SK-N-SH (cell line): ENCODE results near the gene CEP295NL. TPM values are rescaled to one million over a fixed set of nuclear protein-coding genes. Genes with fewer than 3 reads are reported as not detected.

Experiments used
- CTCF ChIA-PET: fragments of 300-600, 350-600 bp; formaldehyde crosslinking; extraction: SDS; loops from one replicate; lab custom pipeline; 2021; lab: Yijun Ruan, JAX
- POLR2A ChIA-PET: fragments of 350-600 bp; sonication (Branson Sonifier 250); formaldehyde crosslinking; extraction: SDS; loops from one replicate; lab custom pipeline; 2020; ENCODE audit warnings: antibody characterized with exemption, inconsistent platforms; lab: Yijun Ruan, JAX
- DNase-seq: peaks from one replicate; pipeline ENCODE4 v3.0.0; 2012
- H2AFZ ChIP-seq: fragments of 200-600 bp; sonication (generic); 2 replicates; pipeline ENCODE4 v1.8.1; 2016; ENCODE audit warnings: antibody characterized with exemption, mild to moderate bottlenecking, low read depth
- H3F3A ChIP-seq: fragments of 200-600 bp; sonication (generic); replicated peaks from 2 replicates; pipeline ENCODE3; 2016; ENCODE audit warnings: antibody characterized with exemption, mild to moderate bottlenecking; ENCODE audit not compliant: insufficient read depth
- H3K27ac ChIP-seq, 2 experiments: fragments of 200-500 bp in 1 of 2; fragments of 200-600 bp in 1 of 2; sonication (Bioruptor generic) in 1 of 2; sonication (generic), shearing (Covaris generic) in 1 of 2; 2 replicates each; pipeline versions ENCODE4 v1.5.1 to v1.6.1; 2014 to 2016; ENCODE audit warnings: low read depth in 2 of 2, inconsistent platforms in 1 of 2, low read length in 1 of 2, mild to moderate bottlenecking in 1 of 2, mixed read lengths in 1 of 2
- H3K27me3 ChIP-seq: fragments of 200-600 bp; sonication (generic), shearing (Covaris generic); 2 replicates; pipeline ENCODE4 v1.6.1; 2016; ENCODE audit warnings: mixed run types; ENCODE audit not compliant: insufficient read depth
- H3K36me3 ChIP-seq, 2 experiments: fragments of 200-500 bp in 1 of 2; fragments of 200-600 bp in 1 of 2; sonication (Bioruptor generic) in 1 of 2; sonication (generic) in 1 of 2; replicated peaks in 1 of 2; 2 replicates each; pipeline versions ENCODE3 to v1.5.1; 2014 to 2016; ENCODE audit warnings: low read length in 1 of 2, mild to moderate bottlenecking in 1 of 2; ENCODE audit not compliant: insufficient read depth in 2 of 2, control insufficient read depth in 1 of 2
- H3K4me1 ChIP-seq, 2 experiments: fragments of 200-500 bp in 1 of 2; fragments of 200-600 bp in 1 of 2; sonication (Bioruptor generic) in 1 of 2; sonication (generic), shearing (Covaris generic) in 1 of 2; 2 replicates each; pipeline versions ENCODE4 v1.5.1 to v1.6.1; 2014 to 2016; ENCODE audit warnings: low read depth in 1 of 2, low read length in 1 of 2, mixed run types in 1 of 2; ENCODE audit not compliant: insufficient read depth in 2 of 2, control insufficient read depth in 1 of 2
- H3K4me2 ChIP-seq: fragments of 200-600 bp; sonication (generic), shearing (Covaris generic); 2 replicates; pipeline ENCODE4 v1.6.1; 2017; ENCODE audit warnings: mixed run types
- H3K4me3 ChIP-seq, 2 experiments: fragments of 200-500 bp in 1 of 2; fragments of 200-600 bp in 1 of 2; sonication (Bioruptor generic) in 1 of 2; sonication (generic), shearing (Covaris generic) in 1 of 2; 2 replicates each; pipeline versions ENCODE4 v1.5.1 to v1.8.1; 2014 to 2016; ENCODE audit warnings: low read depth in 2 of 2, inconsistent platforms in 1 of 2, low read length in 1 of 2, mild to moderate bottlenecking in 1 of 2, mixed read lengths in 1 of 2, moderate library complexity in 1 of 2
- H3K79me2 ChIP-seq: fragments of 200-600 bp; sonication (generic); 2 replicates; pipeline ENCODE4 v1.8.1; 2017; ENCODE audit warnings: mild to moderate bottlenecking; ENCODE audit not compliant: insufficient read depth
- H3K9ac ChIP-seq: fragments of 200-600 bp; sonication (generic); 2 replicates; pipeline ENCODE4 v1.6.1; 2017; ENCODE audit warnings: mixed run types
- H3K9me2 ChIP-seq: fragments of 200-600 bp; sonication (generic); 2 replicates; pipeline ENCODE4 v1.6.1; 2017; ENCODE audit warnings: mixed run types
- H3K9me3 ChIP-seq: fragments of 200-600 bp; sonication (generic); 2 replicates; pipeline ENCODE4 v1.6.1; 2017; ENCODE audit warnings: mixed run types, mild to moderate bottlenecking, moderate library complexity
- H4K20me1 ChIP-seq: fragments of 200-600 bp; sonication (generic); 2 replicates; pipeline ENCODE4 v1.6.1; 2017; ENCODE audit warnings: mild to moderate bottlenecking, mixed run types; ENCODE audit not compliant: insufficient read depth
- CHD2 ChIP-seq: fragments of 150-350 bp; IDR thresholded peaks from 2 replicates; pipeline ENCODE4 v1.6.1; 2018; ENCODE audit warnings: low read length; ENCODE audit not compliant: partially characterized antibody
- EP300 ChIP-seq, 2 experiments: IDR thresholded peaks; 2 replicates each; pipeline versions ENCODE4 v1.4.0 to v1.6.1; 2012; ENCODE audit warnings: borderline replicate concordance in 1 of 2, low read depth in 1 of 2, low read length in 1 of 2
- RXRA ChIP-seq: IDR thresholded peaks from 2 replicates; pipeline ENCODE4 v1.4.0; 2012; ENCODE audit warnings: low read depth, mild to moderate bottlenecking, borderline replicate concordance
- TEAD4 ChIP-seq: IDR thresholded peaks from 2 replicates; pipeline ENCODE4 v1.4.0; 2012; ENCODE audit warnings: mild to moderate bottlenecking, borderline replicate concordance; ENCODE audit not compliant: insufficient read depth
- USF2 ChIP-seq: fragments of 150-350 bp; IDR thresholded peaks from 2 replicates; pipeline ENCODE4 v1.6.1; 2017; ENCODE audit warnings: antibody characterized with exemption, low read length, low read depth, borderline replicate concordance
- WGBS: methylation state at CpG from one replicate; pipeline ENCODE4 v1.1.6; 2017; ENCODE audit warnings: low lambda C conversion rate; 5-methylcytosine and 5-hydroxymethylcytosine counted together
- polyA plus RNA-seq, 3 experiments: library from polyadenylated mRNA; depleted of rRNA; stranded (reverse); fragments of >200 nt; gene quantifications; 2 replicates each; pipeline ENCODE4 v1.2.3, GENCODE V29; 2012
- TF ChIP-seq, protein P1 (sequence below): IDR thresholded peaks from 2 replicates; pipeline ENCODE4 v1.4.0; 2012; ENCODE audit warnings: low read depth
- TF ChIP-seq, protein P2 (sequence below): IDR thresholded peaks from 2 replicates; pipeline ENCODE4 v1.6.1; 2012; ENCODE audit warnings: mild to moderate bottlenecking, low read depth, low read length, moderate library complexity

Gene CEP295NL
- polyA plus RNA-seq, 1 of the 3 experiments (the other 2 are of a cell fraction), result 0.35 TPM

DNA sequence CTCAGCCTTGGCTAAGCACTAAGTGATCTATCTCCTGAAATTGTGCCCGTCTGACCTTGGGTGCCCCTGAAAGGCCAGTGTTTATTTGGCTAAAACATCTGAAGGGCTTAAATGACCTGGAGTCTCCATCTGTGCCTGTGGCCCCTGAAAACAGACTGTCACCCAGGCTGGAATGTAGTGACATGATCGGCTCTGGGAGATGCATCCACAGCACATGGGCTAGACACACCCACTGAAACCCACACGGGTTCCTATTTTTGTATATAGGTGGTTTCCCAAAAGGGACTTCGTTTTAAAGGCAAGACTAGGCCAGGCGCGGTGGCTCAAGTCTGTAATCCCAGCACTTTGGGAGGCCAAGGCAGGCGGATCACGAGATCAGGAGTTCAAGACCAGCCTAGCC lies 13.5 kb downstream of the CEP295NL start:
- Histone ChIP-seq H3K36me3 (peaks cover 5 to 12% of the 10 kb centered on the region in 2 experiments), H3K4me1 (peaks cover 8 to 67% of the 10 kb centered on the region in 2 experiments), H3K27ac (peak overlapping the region in 1 of 2 experiments; percentile 13; a peak in 1 of 4 replicates), H3K4me2 (no peak overlapping the region), H3K9me2 (no peaks in the 10 kb centered on the region), H3K9me3 (no peaks in the 10 kb centered on the region), H3K79me2 (peaks cover 99% of the 10 kb centered on the region), H3F3A (peaks cover 25% of the 10 kb centered on the region), H3K9ac (no peak overlapping the region), H4K20me1 (peaks cover 39% of the 10 kb centered on the region), H3K4me3 (no peak overlapping the region), H3K27me3 (no peaks in the 10 kb centered on the region), H2AFZ (no peak overlapping the region)
- TF ChIP-seq CHD2, result no peak
- TF ChIP-seq, protein P1, sequence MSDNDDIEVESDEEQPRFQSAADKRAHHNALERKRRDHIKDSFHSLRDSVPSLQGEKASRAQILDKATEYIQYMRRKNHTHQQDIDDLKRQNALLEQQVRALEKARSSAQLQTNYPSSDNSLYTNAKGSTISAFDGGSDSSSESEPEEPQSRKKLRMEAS, result no peak
- 94% methylated on average over 8 of the region's 8 CpGs for whole genome bisulfite sequencing
- no peak for DNase-seq
- ChIA-PET POLR2A (no interaction called here), CTCF (interaction anchor here (0.7 to 8.5 kb wide), 3 partner anchors 24 to 156 kb away, joined by 3 to 68 read pairs (median 7); no protein-coding TSS in a partner anchor)

GRCh38 chr17:78888941-78889518 lies 14.0 kb downstream of the CEP295NL start:
- no peak overlapping the region for H3K4me3 ChIP-seq

More at GRCh38 chr17:78888941-78889518, 14.0 kb downstream of the CEP295NL start:
- peak overlapping the region in 1 of 2 experiments; percentile 13; a peak in 1 of 4 replicates for H3K27ac ChIP-seq
- H3K9me3 ChIP-seq, result no peaks in the 10 kb centered on the region
- POLR2A ChIA-PET, result no interaction called here
- no peak for DNase-seq
- TF ChIP-seq TEAD4 (no peak), USF2 (no peak), EP300 (IDR thresholded peaks at IDR 0.05; ENCODE audit: borderline replicate concordance in 1 of 2, low read depth in 1 of 2, low read length in 1 of 2) (no peak), RXRA (no peak)
- TF ChIP-seq, protein P2, sequence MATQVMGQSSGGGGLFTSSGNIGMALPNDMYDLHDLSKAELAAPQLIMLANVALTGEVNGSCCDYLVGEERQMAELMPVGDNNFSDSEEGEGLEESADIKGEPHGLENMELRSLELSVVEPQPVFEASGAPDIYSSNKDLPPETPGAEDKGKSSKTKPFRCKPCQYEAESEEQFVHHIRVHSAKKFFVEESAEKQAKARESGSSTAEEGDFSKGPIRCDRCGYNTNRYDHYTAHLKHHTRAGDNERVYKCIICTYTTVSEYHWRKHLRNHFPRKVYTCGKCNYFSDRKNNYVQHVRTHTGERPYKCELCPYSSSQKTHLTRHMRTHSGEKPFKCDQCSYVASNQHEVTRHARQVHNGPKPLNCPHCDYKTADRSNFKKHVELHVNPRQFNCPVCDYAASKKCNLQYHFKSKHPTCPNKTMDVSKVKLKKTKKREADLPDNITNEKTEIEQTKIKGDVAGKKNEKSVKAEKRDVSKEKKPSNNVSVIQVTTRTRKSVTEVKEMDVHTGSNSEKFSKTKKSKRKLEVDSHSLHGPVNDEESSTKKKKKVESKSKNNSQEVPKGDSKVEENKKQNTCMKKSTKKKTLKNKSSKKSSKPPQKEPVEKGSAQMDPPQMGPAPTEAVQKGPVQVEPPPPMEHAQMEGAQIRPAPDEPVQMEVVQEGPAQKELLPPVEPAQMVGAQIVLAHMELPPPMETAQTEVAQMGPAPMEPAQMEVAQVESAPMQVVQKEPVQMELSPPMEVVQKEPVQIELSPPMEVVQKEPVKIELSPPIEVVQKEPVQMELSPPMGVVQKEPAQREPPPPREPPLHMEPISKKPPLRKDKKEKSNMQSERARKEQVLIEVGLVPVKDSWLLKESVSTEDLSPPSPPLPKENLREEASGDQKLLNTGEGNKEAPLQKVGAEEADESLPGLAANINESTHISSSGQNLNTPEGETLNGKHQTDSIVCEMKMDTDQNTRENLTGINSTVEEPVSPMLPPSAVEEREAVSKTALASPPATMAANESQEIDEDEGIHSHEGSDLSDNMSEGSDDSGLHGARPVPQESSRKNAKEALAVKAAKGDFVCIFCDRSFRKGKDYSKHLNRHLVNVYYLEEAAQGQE, result no peak
- H3K79me2 ChIP-seq, result peaks cover 99% of the 10 kb centered on the region
- peaks cover 5 to 12% of the 10 kb centered on the region in 2 experiments for H3K36me3 ChIP-seq
- no peak overlapping the region for H3K4me2 ChIP-seq
- no peaks in the 10 kb centered on the region for H3K9me2 ChIP-seq
- no peak overlapping the region for H3K9ac ChIP-seq
- H4K20me1 ChIP-seq, result peaks cover 34% of the 10 kb centered on the region
- CTCF ChIA-PET, result interaction anchor here (0.7 to 8.5 kb wide), 3 partner anchors 23 to 157 kb away, joined by 3 to 68 read pairs (median 7); no protein-coding TSS in a partner anchor
- peaks cover 13 to 68% of the 10 kb centered on the region in 2 experiments for H3K4me1 ChIP-seq
- H3F3A ChIP-seq, result peaks cover 26% of the 10 kb centered on the region
- 91% methylated on average over 10 of the region's 10 CpGs for WGBS
- H2AFZ ChIP-seq, result no peak overlapping the region
- no peaks in the 10 kb centered on the region for H3K27me3 ChIP-seq
